GDM1 (cell line): ENCODE results near the gene FAM222A.

ENCODE experiments used
- DNase-seq: peaks from one replicate; lab custom pipeline; 2025; lab: John Stamatoyannopoulos, UW

Gene FAM222A

DNA sequence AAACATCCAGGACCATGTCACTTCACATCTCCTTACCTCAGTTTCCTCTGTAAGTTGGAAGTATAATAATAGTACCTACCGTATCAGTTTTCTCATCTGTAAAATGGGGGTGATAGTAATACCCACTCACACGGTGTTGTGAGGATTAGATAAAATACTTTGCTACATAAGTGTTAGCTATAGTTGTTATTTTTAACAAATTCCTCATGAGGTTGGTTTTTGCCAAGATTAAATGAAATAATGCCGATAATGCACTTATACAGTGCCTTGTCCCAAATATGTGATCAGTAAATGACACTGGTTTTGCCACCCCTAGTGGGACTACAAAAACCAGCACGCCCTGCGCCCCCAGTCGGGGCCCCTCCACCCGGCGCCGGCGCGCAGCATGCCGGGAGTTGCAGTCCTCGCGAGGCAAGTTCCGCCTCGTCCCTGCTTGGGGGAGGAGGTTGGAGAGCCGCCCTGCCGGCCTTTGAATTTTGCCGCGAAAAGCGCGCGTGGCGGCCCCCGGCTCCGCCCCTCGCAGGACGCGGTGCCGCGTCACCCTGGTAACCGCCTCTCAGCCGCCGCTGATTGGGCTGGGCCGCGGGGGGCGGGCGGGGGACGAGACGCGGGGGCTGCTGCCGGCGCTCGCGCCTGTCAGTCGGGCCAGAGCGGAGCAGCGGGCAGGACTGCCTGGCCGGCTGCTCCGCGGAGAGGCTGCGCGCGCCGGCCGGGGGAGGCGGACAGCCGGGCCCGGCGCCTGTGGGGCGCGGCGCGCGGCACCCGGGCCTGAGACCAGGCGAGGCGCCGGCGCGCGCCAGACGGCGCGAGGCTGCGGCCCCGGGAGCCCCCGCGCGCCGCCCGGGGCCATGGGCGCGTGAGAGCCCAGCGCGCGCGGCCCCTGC lies at the start of gene FAM222A:
FAM222A (plus strand) TSS at position 639 of the 884 bp plus-strand sequence. CDS start 30,322 bp downstream, outside the sequence.
- peak; percentile 93 for DNase-seq

GRCh38 chr12:109664402-109664801 lies 49.2 kb upstream of the FAM222A start:
- DNase-seq, result no peak

DNA sequence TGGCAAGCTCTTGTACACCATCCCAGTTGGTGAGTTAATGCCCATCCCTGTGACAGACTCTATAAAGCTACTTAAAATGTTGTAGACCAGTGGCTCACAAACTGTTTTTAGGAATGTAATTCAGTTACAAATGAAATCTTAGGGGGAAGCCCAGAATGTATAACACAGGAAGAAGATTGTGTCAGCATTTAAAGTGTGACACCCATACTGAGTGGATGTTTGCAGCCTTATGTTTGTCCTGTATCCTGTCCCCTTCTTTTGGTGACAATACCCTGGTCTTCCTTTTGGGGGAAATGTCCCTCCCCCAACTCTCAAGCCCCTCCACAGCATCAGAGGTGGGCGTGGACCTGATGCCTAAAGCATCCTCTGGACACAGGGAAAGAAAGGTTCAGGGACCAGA lies 47.6 kb upstream of the FAM222A start:
- DNase-seq, result no peak

- DNase-seq, result no peak
Observed at GRCh38 chr12:109670731-109671130, 42.9 kb upstream of the FAM222A start.

DNA sequence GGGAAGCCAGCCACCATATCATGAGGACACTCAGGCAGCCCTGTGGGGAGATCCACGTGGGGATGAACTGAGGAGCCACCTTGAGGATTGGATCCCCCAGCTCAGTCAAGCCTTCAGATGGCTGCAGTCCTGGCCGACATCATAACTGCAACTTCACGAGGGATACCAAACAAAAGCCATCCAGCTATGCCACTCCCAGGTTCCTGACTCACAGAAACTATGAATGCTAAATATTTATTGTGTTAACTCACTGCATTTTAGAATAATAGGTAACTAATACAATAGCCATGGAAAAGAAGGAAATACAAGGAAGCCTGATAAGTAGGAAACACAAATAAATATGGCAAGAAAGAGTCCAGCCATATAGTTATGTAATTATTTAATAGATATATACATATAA lies 42.1 kb upstream of the FAM222A start:
- no peak for DNase-seq

DNA sequence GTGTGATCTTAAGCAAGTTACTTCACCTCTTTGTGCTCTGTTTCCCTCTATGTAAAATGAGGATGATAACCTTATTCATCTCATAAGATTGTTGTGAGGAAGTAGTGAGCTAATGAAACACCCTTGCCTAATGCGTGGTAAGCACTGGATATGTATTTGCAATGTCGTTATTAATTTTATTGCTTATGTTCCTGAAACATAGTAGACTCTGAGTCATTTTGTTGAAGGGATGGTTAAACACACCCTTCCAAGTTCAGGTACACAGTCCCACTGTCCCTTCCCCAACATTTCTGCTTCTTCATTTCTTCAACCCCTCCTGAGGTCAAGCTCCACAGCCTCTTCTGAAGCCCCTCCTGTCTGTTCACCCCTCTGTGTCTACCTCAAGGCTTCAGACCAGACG lies 40.2 kb upstream of the FAM222A start:
- no peak for DNase-seq

- no peak for DNase-seq
Observed at GRCh38 chr12:109673884-109674283, 39.7 kb upstream of the FAM222A start.

- DNase-seq, result no peak
Observed at GRCh38 chr12:109675411-109675810, 38.2 kb upstream of the FAM222A start.

- no peak for DNase-seq
Observed at GRCh38 chr12:109677279-109677691, 36.3 kb upstream of the FAM222A start.

DNA sequence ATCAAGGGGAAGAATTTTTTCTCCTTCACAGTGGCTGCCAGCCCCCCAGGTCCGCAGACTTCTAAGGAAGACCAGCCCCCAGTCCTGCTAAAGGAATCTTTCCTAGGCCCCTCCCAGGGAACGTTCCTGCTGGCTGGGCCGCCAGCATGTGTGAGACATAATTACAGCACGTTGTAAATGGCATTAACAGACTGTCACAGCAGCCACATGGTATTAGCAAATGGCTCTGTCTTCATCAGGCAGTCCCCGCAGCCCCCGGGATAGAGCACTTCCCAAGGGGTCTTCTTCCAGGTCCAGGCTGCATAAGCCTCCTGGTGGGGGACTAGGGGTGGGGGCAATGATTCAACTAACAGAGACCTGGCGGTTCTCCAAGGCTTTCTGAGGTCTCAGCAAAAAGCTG lies 34.9 kb upstream of the FAM222A start:
- no peak for DNase-seq

- DNase-seq, result no peak
Observed at GRCh38 chr12:109679501-109680263, 33.9 kb upstream of the FAM222A start.

DNA sequence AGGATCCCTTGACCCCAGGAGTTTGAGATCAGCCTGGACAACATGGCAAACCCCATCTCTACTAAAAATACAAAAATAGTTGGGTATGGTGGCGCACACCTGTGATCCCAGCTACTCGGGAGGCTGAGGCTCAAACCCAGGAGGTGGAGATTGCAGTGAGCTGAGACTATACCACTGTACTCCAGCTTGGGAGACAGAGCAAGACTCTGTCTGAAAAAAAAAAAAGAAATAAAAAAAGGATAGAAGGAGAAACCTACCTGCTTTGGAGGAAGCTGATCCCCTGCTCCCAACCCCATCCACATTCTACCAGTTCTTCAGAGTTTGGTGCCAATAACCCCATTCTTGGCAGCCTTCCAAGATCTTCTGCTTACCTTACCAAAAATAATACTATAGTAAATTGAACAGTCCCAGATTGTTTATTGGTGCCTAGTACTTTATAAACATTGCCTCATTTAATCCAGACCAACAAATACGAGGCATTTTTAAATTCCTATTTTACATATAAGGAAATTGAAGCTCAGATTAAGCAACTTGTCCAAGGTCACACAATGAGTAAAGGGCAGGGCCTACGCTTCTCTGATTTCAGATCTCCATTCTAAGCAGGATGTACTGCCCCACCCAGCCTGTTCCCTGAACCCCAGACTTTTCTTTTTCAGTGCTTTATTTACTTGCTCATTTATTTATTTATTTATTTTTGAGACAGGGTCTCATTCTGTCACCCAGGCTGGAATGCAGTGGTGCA lies 33.2 kb upstream of the FAM222A start:
- no peak for DNase-seq

DNA sequence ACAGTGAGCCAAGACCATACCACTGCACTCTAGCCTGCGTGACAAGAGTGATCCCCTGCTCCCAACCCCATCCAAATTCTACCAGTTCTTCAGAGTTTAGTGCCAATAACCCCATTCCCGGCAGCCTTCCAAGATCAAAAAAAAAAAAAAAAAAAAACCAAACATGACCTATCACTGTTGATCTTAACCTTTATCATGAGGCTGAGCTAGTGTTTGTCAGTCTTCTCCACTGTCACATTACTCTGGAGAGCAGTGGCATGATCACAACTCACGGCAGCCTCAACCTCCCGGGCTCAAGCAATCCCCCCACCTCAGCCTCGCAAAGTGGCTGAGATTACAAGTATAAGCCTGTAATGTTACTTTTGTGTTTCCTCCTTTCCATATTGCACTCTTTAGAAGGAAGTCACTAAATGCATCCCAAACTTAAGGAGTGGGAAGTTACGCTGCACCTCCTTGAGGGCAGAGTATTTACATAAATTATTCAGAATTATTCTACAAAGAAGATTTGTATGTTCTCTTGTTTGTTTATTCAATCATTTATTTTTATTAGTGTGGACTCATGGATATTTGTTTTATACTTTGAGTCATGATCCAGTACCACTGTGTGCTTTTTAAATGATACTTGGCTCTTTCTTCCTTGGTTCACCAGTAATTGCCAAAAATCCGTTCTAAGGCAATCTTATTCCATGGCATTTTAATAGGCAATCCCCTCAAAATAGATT lies 31.5 kb upstream of the FAM222A start:
- DNase-seq, result no peak

GRCh38 chr12:109682708-109683060 lies 30.9 kb upstream of the FAM222A start:
- no peak for DNase-seq

- DNase-seq, result no peak
Observed at GRCh38 chr12:109683316-109683715, 30.3 kb upstream of the FAM222A start.

DNA sequence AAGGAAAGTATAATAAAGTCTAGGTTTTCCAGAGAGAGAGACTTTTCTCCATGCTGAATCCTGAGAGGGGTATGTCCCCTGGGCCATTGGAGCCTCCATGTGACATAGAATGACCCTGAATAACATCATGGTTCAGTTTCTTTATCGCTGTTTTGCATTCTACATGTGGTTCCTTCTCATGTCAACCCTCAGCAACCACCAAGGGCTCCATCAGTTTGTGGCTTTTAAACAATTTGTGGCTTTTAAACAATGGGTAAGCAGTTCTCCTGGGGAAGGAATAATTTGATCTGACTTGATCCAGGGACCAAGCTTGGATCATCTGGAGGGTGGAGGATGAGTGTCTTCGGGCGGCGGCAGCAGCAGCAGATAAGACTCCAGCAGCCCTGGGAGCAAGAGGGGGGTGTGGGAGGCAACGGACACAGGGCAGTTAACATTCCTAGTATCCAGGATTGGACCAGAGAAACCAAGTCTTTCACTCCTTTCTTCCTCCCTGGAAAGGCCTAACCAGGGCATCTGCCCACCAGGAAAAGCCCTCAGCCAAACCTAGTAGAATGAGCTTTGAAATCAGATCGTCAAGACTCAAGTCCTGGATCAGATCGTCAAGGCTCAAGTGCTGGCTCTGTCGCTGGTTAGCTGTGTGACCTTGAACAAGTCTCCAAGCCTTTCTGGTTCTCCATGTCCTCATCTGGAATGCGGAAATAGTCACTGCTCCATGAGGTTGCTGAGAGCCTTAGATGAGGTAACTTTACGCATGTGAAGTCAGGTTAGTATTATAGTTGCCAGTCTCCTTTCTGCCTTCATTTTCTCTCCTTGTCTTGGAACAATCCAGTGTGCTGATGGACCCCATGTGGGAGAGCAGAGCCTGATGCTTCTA lies 27.8 kb upstream of the FAM222A start:
- no peak for DNase-seq

GRCh38 chr12:109686523-109686922 lies 27.1 kb upstream of the FAM222A start:
- DNase-seq, result no peak

DNA sequence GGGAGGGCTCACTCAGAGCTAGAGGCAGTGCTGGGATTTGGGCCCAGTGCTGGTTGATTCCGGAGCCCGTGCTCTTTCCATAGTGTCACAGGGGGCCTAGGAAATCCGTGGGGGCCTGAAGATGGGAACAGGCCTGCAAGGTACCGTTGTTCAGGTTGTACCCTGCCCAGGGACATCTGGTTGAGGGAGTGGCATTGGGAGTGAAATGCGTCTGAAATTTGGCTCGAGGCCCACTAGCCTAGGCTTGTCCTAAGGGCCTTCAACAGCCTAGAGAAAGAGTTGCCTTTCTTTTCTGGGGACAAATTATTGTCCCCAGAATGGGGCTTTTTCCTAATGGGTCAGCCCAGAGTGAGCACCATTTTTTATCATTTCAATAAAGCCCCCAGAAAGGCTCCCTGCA lies 26.4 kb upstream of the FAM222A start:
- no peak for DNase-seq

DNA sequence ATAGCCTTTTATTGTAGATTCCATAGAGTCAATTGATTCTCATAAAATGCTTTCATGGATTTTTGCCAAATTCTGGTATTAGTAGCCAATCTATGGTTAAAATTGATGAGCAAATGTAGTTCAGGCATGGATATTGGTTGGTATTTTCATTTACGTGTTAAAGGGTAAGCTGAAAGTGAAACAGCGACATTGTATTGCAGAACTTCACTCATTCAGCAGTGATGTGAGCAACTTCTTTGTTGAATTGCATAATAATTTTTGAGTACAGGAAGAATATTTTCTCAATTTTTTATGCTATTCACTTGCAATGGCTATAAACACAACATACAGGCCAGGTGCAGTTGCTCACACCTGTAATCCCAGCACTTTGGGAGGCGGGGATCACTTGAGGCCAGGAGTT lies 24.2 kb upstream of the FAM222A start:
- DNase-seq, result no peak

GRCh38 chr12:109693160-109693559 lies 20.5 kb upstream of the FAM222A start:
- no peak for DNase-seq
